HepG2 (cell line): ENCODE measurements around the gene PLRG1. TPM values are rescaled to one million over a fixed set of nuclear protein-coding genes. Genes with fewer than 3 reads are reported as not detected.

Source experiments
- ARID2 ChIP-seq: sonication (generic); formaldehyde crosslinking; IDR thresholded peaks from 2 replicates; pipeline ENCODE4 v1.8.1; 2022; ENCODE audit warnings: mild to moderate bottlenecking, missing genetic modification reagents, borderline replicate concordance
- ATF7 ChIP-seq, 2 experiments: fragments of 450-650 bp in 1 of 2; sonication (generic) in 1 of 2; formaldehyde crosslinking in 1 of 2; IDR thresholded peaks; 2 replicates each; pipeline versions ENCODE4 v1.4.0 to v1.6.1; 2016 to 2020; ENCODE audit warnings: antibody characterized with exemption in 1 of 2, mild to moderate bottlenecking in 1 of 2, missing genetic modification reagents in 1 of 2
- E2F5 ChIP-seq: sonication (generic); formaldehyde crosslinking; conservative IDR thresholded peaks from 2 replicates; pipeline ENCODE4 v1.4.0; 2020; ENCODE audit warnings: missing genetic modification reagents
- EP300 ChIP-seq, 3 experiments: sonication (generic) in 1 of 3; formaldehyde crosslinking in 1 of 3; IDR thresholded peaks; 2 replicates each; pipeline versions ENCODE4 v1.5.1 to v1.6.1; 2011 to 2020; ENCODE audit warnings: low read depth in 2 of 3, low read length in 2 of 3, borderline replicate concordance in 1 of 3, improper control_type of control experiment in 1 of 3, mild to moderate bottlenecking in 1 of 3, missing genetic modification reagents in 1 of 3, moderate library complexity in 1 of 3
- FOXO1 ChIP-seq: sonication (generic); formaldehyde crosslinking; IDR thresholded peaks from 2 replicates; pipeline ENCODE4 v1.4.0; 2020; ENCODE audit warnings: missing genetic modification reagents
- HOXA9 ChIP-seq: sonication (generic); formaldehyde crosslinking; IDR thresholded peaks from 2 replicates; pipeline ENCODE4 v1.8.1; 2022; ENCODE audit warnings: missing genetic modification reagents, mild to moderate bottlenecking, moderate library complexity, borderline replicate concordance
- MXD4 ChIP-seq: IDR thresholded peaks from 2 replicates; pipeline ENCODE4 v1.6.1; 2016; ENCODE audit warnings: mild to moderate bottlenecking, missing biosample characterization, missing genetic modification reagents
- NFKBIZ ChIP-seq: IDR thresholded peaks from 2 replicates; pipeline ENCODE4 v1.6.1; 2018; ENCODE audit warnings: missing genetic modification reagents, missing compliant biosample characterization
- PAX8 ChIP-seq: sonication (generic); formaldehyde crosslinking; IDR thresholded peaks from 2 replicates; pipeline ENCODE4 v1.8.0; 2022; ENCODE audit warnings: mild to moderate bottlenecking, missing genetic modification reagents, borderline replicate concordance
- POLR2G ChIP-seq: fragments of 200-400 bp; formaldehyde crosslinking; IDR thresholded peaks from 2 replicates; pipeline ENCODE4 v1.6.1; 2018; ENCODE audit warnings: mild to moderate bottlenecking, low read depth, low read length, moderate library complexity
- ZBTB49 ChIP-seq: sonication (generic); formaldehyde crosslinking; IDR thresholded peaks from 2 replicates; pipeline ENCODE4 v1.4.0; 2020; ENCODE audit warnings: missing genetic modification reagents, borderline replicate concordance
- ZFP90 ChIP-seq: sonication (generic); formaldehyde crosslinking; IDR thresholded peaks from 2 replicates; pipeline ENCODE4 v1.8.0; 2022; ENCODE audit warnings: missing genetic modification reagents, mild to moderate bottlenecking, inconsistent platforms, borderline replicate concordance
- ZNF234 ChIP-seq: sonication (generic); formaldehyde crosslinking; conservative IDR thresholded peaks from 2 replicates; pipeline ENCODE4 v1.5.1; 2020; ENCODE audit warnings: mild to moderate bottlenecking, missing genetic modification reagents
- ZNF354B ChIP-seq: sonication (generic); formaldehyde crosslinking; IDR thresholded peaks from 2 replicates; pipeline ENCODE4 v1.8.0; 2022; ENCODE audit warnings: mild to moderate bottlenecking, missing genetic modification reagents
- ZNF564 ChIP-seq: sonication (generic); formaldehyde crosslinking; IDR thresholded peaks from 2 replicates; pipeline ENCODE4 v1.8.1; 2023; ENCODE audit warnings: mild to moderate bottlenecking, missing genetic modification reagents
- ZNF768 ChIP-seq: sonication (generic); formaldehyde crosslinking; IDR thresholded peaks from 2 replicates; pipeline ENCODE4 v1.4.0; 2020; ENCODE audit warnings: missing genetic modification reagents
- ZNF777 ChIP-seq: sonication (generic); formaldehyde crosslinking; IDR thresholded peaks from 2 replicates; pipeline ENCODE4 v1.4.0; 2020; ENCODE audit warnings: missing genetic modification reagents
- ZSCAN9 ChIP-seq: IDR thresholded peaks from 2 replicates; pipeline ENCODE4 v1.6.1; 2016; ENCODE audit warnings: borderline replicate concordance
- polyA plus RNA-seq, 8 experiments: library from polyadenylated mRNA; depleted of rRNA in 3 of 8; stranded (reverse) in 7 of 8; unstranded in 1 of 8; fragments of >200 nt; fragmentation: Illumina TruSeq in 4 of 8; extraction: Trizol in 4 of 8; gene quantifications; 2 replicates each; pipeline versions ENCODE4 v1.2.1 to v1.2.3, GENCODE V29; 2011 to 2016; ENCODE audit warnings: low read depth in 4 of 8, missing spikeins in 1 of 8, mixed read lengths in 1 of 8; ENCODE audit not compliant: insufficient read depth in 1 of 8
- total RNA-seq, 5 experiments: library from RNA; depleted of rRNA; stranded (reverse); fragments of >200 nt; fragmentation: Illumina TruSeq; extraction: Trizol; gene quantifications; 2 replicates each; pipeline ENCODE4 v1.2.3, GENCODE V29; 2016; ENCODE audit warnings: low read depth in 1 of 5
- TF ChIP-seq, protein P1 (sequence below): sonication (generic); formaldehyde crosslinking; IDR thresholded peaks from 2 replicates; pipeline ENCODE4 v1.4.0; 2020; ENCODE audit warnings: low read depth, mild to moderate bottlenecking, missing genetic modification reagents
- TF ChIP-seq, protein P2 (sequence below), 2 experiments: fragments of 450-650 bp in 1 of 2; sonication (generic) in 1 of 2; formaldehyde crosslinking; IDR thresholded peaks; 2 replicates each; pipeline versions ENCODE4 v1.5.0 to v1.8.0; 2020 to 2022; ENCODE audit warnings: mild to moderate bottlenecking in 1 of 2, missing genetic modification reagents in 1 of 2
- TF ChIP-seq, protein P3 (sequence below): sonication (generic); formaldehyde crosslinking; IDR thresholded peaks from 2 replicates; pipeline ENCODE4 v1.5.1; 2020; ENCODE audit warnings: missing genetic modification reagents, mild to moderate bottlenecking, borderline replicate concordance

Gene PLRG1
- total and polyA plus RNA-seq, 2 of the 13 experiments (the other 11 are each of a cell fraction or from before 2014, with no cell fraction given), result 77.3 to 110 TPM

DNA sequence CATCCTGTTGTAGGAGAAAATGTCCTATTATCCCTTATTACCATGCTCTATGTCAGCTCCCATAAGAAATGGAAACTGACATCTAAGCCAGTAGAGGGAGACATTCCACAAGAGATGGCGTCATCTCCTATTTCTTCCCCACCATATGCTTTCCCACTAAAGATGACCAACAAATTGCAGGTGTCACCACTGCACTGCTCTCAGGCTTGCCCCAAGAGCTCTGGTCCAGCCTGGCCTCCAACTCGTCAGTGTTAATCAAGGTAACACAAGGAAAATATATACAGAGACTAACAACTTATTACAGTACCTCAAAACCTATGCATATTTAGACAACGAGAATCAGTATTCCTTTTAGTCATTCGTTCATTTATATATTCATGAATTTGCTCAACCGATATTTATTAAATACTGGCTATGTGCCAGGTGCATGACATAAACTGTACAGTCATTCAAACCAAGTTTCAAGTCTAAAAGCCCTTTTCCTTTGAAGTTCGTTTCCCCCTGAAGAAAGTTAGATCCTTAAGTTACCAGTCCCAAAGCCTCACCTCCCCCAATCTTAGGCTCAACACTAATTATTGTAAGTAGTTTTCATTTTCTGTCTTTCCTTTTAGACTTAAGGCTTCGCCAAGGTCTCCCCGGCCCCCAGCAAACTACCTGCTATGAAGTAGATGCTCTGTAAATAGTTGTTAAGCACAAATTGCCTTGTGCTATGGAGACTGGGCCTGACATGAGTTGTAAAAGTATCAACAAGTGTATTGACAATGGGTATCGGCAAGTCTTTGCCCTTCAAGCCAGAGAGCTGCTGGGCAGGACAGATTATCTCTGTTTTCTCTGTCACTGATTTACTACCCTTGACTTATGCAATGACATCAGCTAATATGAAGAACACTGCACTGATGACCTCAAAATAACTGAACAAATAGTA is 9.6 kb upstream of the PLRG1 start (continued):
- TF ChIP-seq ZBTB49 (no peak), ATF7 (IDR thresholded peaks at IDR 0.05) (peak; percentile 70), ATF7 (CRISPR knock-in tag; IDR thresholded peaks at IDR 0.05) (no peak), POLR2G (no peak), EP300 (IDR thresholded peaks at IDR 0.05; ENCODE audit: low read depth in 2 of 2, low read length in 2 of 2) (peak; percentile 47 to 96; a peak in 2 of 4 replicates), EP300 (CRISPR knock-in tag; IDR thresholded peaks at IDR 0.05; ENCODE audit: borderline replicate concordance) (peak; percentile 93), ZNF354B (CRISPR knock-in tag) (no peak), NFKBIZ (CRISPR knock-in tag) (peak; percentile 80), ZNF777 (CRISPR knock-in tag) (no peak), ZFP90 (CRISPR knock-in tag) (no peak; the same call in 1 of the 2 replicates), ZNF564 (CRISPR knock-in tag) (no peak), FOXO1 (CRISPR knock-in tag) (peak; percentile 98), E2F5 (CRISPR knock-in tag) (no peak), ZNF234 (CRISPR knock-in tag) (no peak), ZSCAN9 (CRISPR knock-in tag) (peak; percentile 77; the same call in 1 of the 2 replicates), ARID2 (CRISPR knock-in tag) (0 out of 2 replicates have a peak, but pooled peaks have one; percentile 31), HOXA9 (CRISPR knock-in tag) (no peak), ZNF768 (no peak; the same call in 1 of the 2 replicates), MXD4 (CRISPR knock-in tag) (peak; percentile 49; the same call in 1 of the 2 replicates), PAX8 (no peak)
- TF ChIP-seq, protein P1, sequence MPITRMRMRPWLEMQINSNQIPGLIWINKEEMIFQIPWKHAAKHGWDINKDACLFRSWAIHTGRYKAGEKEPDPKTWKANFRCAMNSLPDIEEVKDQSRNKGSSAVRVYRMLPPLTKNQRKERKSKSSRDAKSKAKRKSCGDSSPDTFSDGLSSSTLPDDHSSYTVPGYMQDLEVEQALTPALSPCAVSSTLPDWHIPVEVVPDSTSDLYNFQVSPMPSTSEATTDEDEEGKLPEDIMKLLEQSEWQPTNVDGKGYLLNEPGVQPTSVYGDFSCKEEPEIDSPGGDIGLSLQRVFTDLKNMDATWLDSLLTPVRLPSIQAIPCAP, result no peak
- TF ChIP-seq, protein P2, sequence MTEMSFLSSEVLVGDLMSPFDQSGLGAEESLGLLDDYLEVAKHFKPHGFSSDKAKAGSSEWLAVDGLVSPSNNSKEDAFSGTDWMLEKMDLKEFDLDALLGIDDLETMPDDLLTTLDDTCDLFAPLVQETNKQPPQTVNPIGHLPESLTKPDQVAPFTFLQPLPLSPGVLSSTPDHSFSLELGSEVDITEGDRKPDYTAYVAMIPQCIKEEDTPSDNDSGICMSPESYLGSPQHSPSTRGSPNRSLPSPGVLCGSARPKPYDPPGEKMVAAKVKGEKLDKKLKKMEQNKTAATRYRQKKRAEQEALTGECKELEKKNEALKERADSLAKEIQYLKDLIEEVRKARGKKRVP (CRISPR knock-in tag; IDR thresholded peaks at IDR 0.05), result peak in 1 of 2 experiments; percentile 86; a peak in 2 of 4 replicates
- TF ChIP-seq, protein P3, sequence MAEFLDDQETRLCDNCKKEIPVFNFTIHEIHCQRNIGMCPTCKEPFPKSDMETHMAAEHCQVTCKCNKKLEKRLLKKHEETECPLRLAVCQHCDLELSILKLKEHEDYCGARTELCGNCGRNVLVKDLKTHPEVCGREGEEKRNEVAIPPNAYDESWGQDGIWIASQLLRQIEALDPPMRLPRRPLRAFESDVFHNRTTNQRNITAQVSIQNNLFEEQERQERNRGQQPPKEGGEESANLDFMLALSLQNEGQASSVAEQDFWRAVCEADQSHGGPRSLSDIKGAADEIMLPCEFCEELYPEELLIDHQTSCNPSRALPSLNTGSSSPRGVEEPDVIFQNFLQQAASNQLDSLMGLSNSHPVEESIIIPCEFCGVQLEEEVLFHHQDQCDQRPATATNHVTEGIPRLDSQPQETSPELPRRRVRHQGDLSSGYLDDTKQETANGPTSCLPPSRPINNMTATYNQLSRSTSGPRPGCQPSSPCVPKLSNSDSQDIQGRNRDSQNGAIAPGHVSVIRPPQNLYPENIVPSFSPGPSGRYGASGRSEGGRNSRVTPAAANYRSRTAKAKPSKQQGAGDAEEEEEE (CRISPR knock-in tag), result no peak
